Tibial artery (tissue), 4 donors: ENCODE measurements around the gene FBXO3.

Experiments used
- DNase-seq, 2 donors: peaks; one replicate each; pipeline ENCODE4 v3.0.0-alpha.2; 2019
- H3K27ac ChIP-seq, 2 donors: fragments of 200-600 bp; sonication (generic) in 1 of 2; 1 replicate in 1 of 2; 2 replicates in 1 of 2; pipeline ENCODE4 v1.5.1; 2018 to 2019; ENCODE audit warnings: mild to moderate bottlenecking in 1 of 2
- H3K27me3 ChIP-seq, 2 donors: fragments of 200-600 bp; sonication (generic) in 1 of 2; one replicate each; pipeline versions ENCODE4 v1.5.1 to v1.6.0; 2016 to 2019
- H3K36me3 ChIP-seq, 3 donors: fragments of 200-600 bp; sonication (generic) in 2 of 3; one replicate each; pipeline ENCODE4 v1.5.1; 2016 to 2019; ENCODE audit warnings: mild to moderate bottlenecking in 2 of 3
- H3K4me1 ChIP-seq, 4 donors: fragments of 200-600 bp; sonication (generic) in 2 of 4; 1 replicate in 3 of 4; 2 replicates in 1 of 4; pipeline ENCODE4 v1.5.1; 2016 to 2019
- H3K4me3 ChIP-seq, 2 donors: fragments of 200-600 bp; sonication (generic) in 1 of 2; 1 replicate in 1 of 2; 2 replicates in 1 of 2; pipeline ENCODE4 v1.5.1; 2018 to 2019; ENCODE audit warnings: mild to moderate bottlenecking in 2 of 2
- H3K9me3 ChIP-seq, 3 donors: fragments of 200-600 bp; sonication (generic) in 1 of 3; one replicate each; pipeline ENCODE4 v1.5.1; 2016 to 2019
- intact Hi-C: fragments of 100-400 bp; cut with DNase I; formaldehyde crosslinking; loops from one replicate; pipeline ENCODE4 v1.15.0; 2023; ENCODE audit warnings: low total_unique reads
- TF ChIP-seq, protein P1 (sequence below), 2 experiments: fragments of 200-600 bp in 1 of 2; fragments of 450-650 bp in 1 of 2; IDR thresholded peaks; one replicate each; pipeline ENCODE4 v1.5.1; 2017 to 2019; ENCODE audit warnings: antibody characterized with exemption in 2 of 2, mild to moderate bottlenecking in 1 of 2, moderate library complexity in 1 of 2

Gene FBXO3

DNA sequence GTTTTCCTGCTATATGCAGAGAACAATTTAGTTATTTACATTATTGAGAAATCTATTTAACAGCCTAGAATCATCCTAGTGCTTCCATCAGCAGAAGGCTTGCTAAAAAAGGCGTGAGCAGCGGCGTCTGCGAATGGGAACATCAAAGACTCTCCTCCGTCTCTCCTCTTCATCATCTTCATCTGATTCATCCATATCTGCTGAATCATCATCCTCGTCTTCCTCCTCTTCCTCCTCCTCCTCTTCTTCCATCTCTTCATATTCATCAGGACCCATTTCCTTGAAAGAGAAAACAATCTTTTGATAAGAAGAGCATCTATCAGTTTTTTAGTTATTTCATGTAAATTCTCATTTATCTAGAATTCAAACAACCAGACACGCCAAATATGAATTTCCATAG is 32.5 kb downstream of the FBXO3 start:
- TF ChIP-seq, protein P1, sequence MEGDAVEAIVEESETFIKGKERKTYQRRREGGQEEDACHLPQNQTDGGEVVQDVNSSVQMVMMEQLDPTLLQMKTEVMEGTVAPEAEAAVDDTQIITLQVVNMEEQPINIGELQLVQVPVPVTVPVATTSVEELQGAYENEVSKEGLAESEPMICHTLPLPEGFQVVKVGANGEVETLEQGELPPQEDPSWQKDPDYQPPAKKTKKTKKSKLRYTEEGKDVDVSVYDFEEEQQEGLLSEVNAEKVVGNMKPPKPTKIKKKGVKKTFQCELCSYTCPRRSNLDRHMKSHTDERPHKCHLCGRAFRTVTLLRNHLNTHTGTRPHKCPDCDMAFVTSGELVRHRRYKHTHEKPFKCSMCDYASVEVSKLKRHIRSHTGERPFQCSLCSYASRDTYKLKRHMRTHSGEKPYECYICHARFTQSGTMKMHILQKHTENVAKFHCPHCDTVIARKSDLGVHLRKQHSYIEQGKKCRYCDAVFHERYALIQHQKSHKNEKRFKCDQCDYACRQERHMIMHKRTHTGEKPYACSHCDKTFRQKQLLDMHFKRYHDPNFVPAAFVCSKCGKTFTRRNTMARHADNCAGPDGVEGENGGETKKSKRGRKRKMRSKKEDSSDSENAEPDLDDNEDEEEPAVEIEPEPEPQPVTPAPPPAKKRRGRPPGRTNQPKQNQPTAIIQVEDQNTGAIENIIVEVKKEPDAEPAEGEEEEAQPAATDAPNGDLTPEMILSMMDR (IDR thresholded peaks at IDR 0.05): no peak
- no peak for DNase-seq
- no peak overlapping the region for H3K4me3 ChIP-seq
- no peaks in the 10 kb centered on the region for H3K27me3 ChIP-seq
- no peaks in the 10 kb centered on the region for H3K9me3 ChIP-seq
- intact Hi-C loops: no loop called here
- H3K36me3 ChIP-seq: peaks cover 0 to 35% (median 14%) of the 10 kb centered on the region in 3 donors
- peaks cover 0 to 10% (median 6%) of the 10 kb centered on the region in 4 donors for H3K4me1 ChIP-seq
- H3K27ac ChIP-seq: no peak overlapping the region

DNA sequence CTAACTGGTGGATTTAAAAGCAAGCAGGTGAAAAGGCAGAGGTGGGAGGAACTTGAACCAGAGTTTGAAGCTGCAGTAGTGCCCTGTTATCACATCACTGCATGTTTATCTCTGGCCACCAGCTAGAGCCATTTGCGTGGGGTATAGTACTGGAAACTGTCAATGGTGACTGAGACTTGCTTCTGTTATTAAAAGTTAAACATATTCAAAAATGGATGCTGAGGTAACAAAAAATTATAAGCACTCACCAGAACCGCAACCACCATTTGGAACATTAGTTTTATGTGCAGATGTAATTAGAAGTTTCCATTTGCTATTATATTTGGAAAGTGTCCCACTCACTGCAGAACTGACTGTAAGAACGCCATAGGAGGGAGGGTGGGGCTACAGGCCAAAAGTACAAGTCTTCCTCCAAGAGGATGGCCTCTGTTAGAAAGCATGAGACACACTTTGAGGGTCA is 36.9 kb downstream of the FBXO3 start:
- no peak for DNase-seq
- Histone ChIP-seq H3K27me3 (no peaks in the 10 kb centered on the region), H3K4me1 (peaks cover 0 to 33% (median 23%) of the 10 kb centered on the region in 4 donors), H3K4me3 (no peak overlapping the region), H3K9me3 (no peaks in the 10 kb centered on the region), H3K36me3 (peaks cover 0 to 15% (median 0%) of the 10 kb centered on the region in 3 donors), H3K27ac (peak overlapping the region; percentile 86 to 89)
- TF ChIP-seq, protein P1 (IDR thresholded peaks at IDR 0.05): no peak
- intact Hi-C loops: loop anchor here (5.0 kb wide), 2 partner anchors 35 to 375 kb away; partner anchors contain the start of gene C11orf91

GRCh38 chr11:33736148-33736812 is 38.0 kb downstream of the FBXO3 start, which contains the start of gene CD59:
TSS of gene CD59 (minus strand) at chr11:33736423. CDS start at chr11:33722445, 13,978 bp downstream.
- Histone ChIP-seq H3K27me3 (no peaks in the 10 kb centered on the region), H3K4me3 (peak within 1 kb of the TSS; percentile 61 to 78), H3K9me3 (no peaks in the 10 kb centered on the region), H3K4me1 (peaks cover 0 to 41% (median 27%) of the 10 kb centered on the region in 4 donors), H3K27ac (peak within 1 kb of the TSS; percentile 86 to 89), H3K36me3 (peaks cover 0 to 5% (median 0%) of the 10 kb centered on the region in 3 donors)
- intact Hi-C loops: loop anchor here (1.0 to 5.0 kb wide), 3 partner anchors 34 to 374 kb away; partner anchors contain the start of genes C11orf91 and FBXO3
- TF ChIP-seq, protein P1 (IDR thresholded peaks at IDR 0.05): no peak
- DNase-seq: peak; percentile 96 to 98

DNA sequence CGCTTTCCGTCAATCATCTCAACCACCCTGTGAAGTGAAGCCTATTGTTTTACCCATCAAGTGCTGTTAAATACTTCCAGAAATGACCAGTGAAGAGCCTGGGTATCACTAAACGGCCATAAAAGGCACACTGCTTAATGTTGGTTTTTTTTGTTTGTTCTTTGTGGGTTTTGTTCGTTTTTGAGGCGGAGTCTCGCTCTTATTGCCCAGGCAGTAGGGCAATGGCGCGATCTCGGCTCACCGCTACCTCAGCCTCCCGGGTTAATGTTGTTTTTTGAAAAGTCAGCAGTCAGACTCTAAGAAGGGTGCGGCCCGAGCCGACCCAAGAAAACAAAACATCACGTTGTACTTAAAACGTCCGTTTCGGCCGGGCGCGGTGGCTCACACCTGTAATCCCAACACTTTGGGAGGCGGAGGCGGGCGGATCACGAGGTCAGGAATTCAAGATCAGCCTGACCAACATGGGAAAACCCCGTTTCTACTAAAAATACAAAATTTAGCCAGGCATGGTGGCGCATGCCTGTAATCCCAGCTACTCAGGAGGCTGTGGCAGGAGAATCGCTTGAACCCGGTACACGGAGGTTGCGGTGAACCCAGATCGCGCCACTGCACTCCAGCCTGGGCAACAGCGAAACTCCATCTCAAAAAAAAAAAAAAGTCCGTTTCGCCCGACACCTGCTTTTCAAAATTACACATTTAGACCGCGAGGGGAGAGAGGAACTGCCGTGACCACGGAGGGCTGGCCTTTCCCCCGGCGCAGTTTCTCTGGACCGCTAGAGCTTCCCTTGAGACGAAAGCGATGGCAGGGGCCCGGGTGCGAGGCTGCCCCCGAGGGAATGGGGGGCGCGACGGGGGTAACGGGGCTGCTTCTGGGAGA is 38.8 kb downstream of the FBXO3 start:
- H3K27me3 ChIP-seq: no peaks in the 10 kb centered on the region
- H3K36me3 ChIP-seq: peaks cover 0 to 5% (median 0%) of the 10 kb centered on the region in 3 donors
- H3K9me3 ChIP-seq: no peaks in the 10 kb centered on the region
- peak overlapping the region; percentile 61 to 78 for H3K4me3 ChIP-seq
- TF ChIP-seq, protein P1 (IDR thresholded peaks at IDR 0.05): no peak
- peaks cover 0 to 47% (median 29%) of the 10 kb centered on the region in 4 donors for H3K4me1 ChIP-seq
- DNase-seq: peak; percentile 46 to 69
- peak overlapping the region; percentile 86 to 89 for H3K27ac ChIP-seq
- intact Hi-C loops: loop anchor here (1.0 to 5.0 kb wide), 3 partner anchors 33 to 373 kb away; partner anchors contain the start of genes C11orf91 and FBXO3
